Measurements from ENCODE around the gene PGGHG. TPM values are rescaled to one million over a fixed set of nuclear protein-coding genes. Genes with fewer than 3 reads are reported as not detected.
A peak's percentile ranks its signal among the peaks of the same experiment; 100 is the strongest.

The PGGHG gene
- total and polyA plus RNA-seq, 10 of the 15 experiments (the other 5 are each of a cell fraction or from before 2014, with no cell fraction given) = 0.10 to 8.3 (median 1.8) TPM

DNA sequence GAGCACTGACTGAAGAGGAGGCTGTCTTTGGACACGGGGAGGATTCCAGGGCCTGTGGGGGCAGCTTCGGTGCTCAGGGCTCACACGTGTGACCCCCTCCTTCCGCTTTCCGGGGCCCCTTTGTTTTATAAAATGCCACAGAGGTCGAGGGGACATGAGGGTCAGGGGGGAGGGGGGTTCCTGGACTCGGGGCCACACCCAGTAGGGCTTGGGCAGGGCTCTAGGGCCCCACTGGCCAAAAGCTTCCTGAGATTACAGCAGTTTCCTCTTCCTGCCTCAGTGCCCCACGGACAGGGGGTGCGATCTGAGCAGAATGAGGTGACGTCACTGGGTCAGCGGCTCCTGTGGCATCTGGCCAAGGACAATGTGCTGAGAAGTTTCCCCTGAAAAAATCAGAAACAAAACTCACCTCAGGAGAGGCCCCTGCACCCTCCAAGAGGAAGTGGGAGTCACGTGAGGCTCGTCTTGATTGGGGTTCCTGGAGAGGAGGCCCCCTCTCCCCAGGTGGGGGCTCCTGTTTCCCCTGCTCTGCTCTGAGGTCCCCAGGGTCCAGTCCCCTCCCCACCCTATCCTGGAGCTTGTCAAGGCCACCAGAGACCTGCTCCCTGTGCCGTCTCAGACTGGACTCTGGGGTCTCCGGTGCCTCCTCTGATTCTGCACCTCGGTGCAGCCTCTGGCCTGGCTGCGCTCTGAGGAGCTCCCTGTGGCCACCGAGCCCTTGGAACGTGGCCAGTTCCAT, 38.1 kb downstream of the PGGHG start (continued):
- TF ChIP-seq, protein P1, sequence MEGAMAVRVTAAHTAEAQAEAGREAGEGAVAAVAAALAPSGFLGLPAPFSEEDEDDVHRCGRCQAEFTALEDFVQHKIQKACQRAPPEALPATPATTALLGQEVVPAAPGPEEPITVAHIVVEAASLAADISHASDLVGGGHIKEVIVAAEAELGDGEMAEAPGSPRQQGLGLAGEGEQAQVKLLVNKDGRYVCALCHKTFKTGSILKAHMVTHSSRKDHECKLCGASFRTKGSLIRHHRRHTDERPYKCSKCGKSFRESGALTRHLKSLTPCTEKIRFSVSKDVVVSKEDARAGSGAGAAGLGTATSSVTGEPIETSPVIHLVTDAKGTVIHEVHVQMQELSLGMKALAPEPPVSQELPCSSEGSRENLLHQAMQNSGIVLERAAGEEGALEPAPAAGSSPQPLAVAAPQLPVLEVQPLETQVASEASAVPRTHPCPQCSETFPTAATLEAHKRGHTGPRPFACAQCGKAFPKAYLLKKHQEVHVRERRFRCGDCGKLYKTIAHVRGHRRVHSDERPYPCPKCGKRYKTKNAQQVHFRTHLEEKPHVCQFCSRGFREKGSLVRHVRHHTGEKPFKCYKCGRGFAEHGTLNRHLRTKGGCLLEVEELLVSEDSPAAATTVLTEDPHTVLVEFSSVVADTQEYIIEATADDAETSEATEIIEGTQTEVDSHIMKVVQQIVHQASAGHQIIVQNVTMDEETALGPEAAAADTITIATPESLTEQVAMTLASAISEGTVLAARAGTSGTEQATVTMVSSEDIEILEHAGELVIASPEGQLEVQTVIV (IDR thresholded peaks at IDR 0.05; ENCODE audit: borderline replicate concordance, partially characterized antibody) = no peak
- TF ChIP-seq SREBF1 (IDR thresholded peaks at IDR 0.05; ENCODE audit: low read length) = no peak
- TF ChIP-seq, protein P2, sequence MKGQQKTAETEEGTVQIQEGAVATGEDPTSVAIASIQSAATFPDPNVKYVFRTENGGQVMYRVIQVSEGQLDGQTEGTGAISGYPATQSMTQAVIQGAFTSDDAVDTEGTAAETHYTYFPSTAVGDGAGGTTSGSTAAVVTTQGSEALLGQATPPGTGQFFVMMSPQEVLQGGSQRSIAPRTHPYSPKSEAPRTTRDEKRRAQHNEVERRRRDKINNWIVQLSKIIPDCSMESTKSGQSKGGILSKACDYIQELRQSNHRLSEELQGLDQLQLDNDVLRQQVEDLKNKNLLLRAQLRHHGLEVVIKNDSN (IDR thresholded peaks at IDR 0.05; ENCODE audit: borderline replicate concordance, extremely low read length, insufficient read depth, low read depth, low read length) = peak; percentile 93
- peak; percentile 89 for TF ChIP-seq RUNX3 (IDR thresholded peaks at IDR 0.05; ENCODE audit: low read length)
- TF ChIP-seq IKZF1 (conservative IDR thresholded peaks at IDR 0.05) = peak; percentile 95
- no peak for TF ChIP-seq WRNIP1 (IDR thresholded peaks at IDR 0.05; ENCODE audit: borderline replicate concordance, low read depth, low read length)
- TF ChIP-seq PAX8 (IDR thresholded peaks at IDR 0.05) = no peak
- TF ChIP-seq, protein P3, sequence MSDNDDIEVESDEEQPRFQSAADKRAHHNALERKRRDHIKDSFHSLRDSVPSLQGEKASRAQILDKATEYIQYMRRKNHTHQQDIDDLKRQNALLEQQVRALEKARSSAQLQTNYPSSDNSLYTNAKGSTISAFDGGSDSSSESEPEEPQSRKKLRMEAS (IDR thresholded peaks at IDR 0.05; ENCODE audit: low read depth, low read length) = peak; percentile 87
- TF ChIP-seq, protein P4, sequence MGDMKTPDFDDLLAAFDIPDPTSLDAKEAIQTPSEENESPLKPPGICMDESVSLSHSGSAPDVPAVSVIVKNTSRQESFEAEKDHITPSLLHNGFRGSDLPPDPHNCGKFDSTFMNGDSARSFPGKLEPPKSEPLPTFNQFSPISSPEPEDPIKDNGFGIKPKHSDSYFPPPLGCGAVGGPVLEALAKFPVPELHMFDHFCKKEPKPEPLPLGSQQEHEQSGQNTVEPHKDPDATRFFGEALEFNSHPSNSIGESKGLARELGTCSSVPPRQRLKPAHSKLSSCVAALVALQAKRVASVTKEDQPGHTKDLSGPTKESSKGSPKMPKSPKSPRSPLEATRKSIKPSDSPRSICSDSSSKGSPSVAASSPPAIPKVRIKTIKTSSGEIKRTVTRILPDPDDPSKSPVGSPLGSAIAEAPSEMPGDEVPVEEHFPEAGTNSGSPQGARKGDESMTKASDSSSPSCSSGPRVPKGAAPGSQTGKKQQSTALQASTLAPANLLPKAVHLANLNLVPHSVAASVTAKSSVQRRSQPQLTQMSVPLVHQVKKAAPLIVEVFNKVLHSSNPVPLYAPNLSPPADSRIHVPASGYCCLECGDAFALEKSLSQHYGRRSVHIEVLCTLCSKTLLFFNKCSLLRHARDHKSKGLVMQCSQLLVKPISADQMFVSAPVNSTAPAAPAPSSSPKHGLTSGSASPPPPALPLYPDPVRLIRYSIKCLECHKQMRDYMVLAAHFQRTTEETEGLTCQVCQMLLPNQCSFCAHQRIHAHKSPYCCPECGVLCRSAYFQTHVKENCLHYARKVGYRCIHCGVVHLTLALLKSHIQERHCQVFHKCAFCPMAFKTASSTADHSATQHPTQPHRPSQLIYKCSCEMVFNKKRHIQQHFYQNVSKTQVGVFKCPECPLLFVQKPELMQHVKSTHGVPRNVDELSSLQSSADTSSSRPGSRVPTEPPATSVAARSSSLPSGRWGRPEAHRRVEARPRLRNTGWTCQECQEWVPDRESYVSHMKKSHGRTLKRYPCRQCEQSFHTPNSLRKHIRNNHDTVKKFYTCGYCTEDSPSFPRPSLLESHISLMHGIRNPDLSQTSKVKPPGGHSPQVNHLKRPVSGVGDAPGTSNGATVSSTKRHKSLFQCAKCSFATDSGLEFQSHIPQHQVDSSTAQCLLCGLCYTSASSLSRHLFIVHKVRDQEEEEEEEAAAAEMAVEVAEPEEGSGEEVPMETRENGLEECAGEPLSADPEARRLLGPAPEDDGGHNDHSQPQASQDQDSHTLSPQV (IDR thresholded peaks at IDR 0.05) = no peak
- 0 out of 2 replicates have a peak, but pooled peaks have one; percentile 32 for TF ChIP-seq CBFB (IDR thresholded peaks at IDR 0.05; ENCODE audit: low read depth)
- TF ChIP-seq TCF3 (IDR thresholded peaks at IDR 0.05; ENCODE audit: borderline replicate concordance, insufficient read depth, low read depth, low read length) = 0 out of 2 replicates have a peak, but pooled peaks have one; percentile 38
- TF ChIP-seq, protein P5, sequence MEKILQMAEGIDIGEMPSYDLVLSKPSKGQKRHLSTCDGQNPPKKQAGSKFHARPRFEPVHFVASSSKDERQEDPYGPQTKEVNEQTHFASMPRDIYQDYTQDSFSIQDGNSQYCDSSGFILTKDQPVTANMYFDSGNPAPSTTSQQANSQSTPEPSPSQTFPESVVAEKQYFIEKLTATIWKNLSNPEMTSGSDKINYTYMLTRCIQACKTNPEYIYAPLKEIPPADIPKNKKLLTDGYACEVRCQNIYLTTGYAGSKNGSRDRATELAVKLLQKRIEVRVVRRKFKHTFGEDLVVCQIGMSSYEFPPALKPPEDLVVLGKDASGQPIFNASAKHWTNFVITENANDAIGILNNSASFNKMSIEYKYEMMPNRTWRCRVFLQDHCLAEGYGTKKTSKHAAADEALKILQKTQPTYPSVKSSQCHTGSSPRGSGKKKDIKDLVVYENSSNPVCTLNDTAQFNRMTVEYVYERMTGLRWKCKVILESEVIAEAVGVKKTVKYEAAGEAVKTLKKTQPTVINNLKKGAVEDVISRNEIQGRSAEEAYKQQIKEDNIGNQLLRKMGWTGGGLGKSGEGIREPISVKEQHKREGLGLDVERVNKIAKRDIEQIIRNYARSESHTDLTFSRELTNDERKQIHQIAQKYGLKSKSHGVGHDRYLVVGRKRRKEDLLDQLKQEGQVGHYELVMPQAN (conservative IDR thresholded peaks at IDR 0.05) = no peak
- TF ChIP-seq RFX5 (IDR thresholded peaks at IDR 0.05; ENCODE audit: low read depth, low read length) = 0 out of 2 replicates have a peak, but pooled peaks have one; percentile 25
- TF ChIP-seq, protein P6, sequence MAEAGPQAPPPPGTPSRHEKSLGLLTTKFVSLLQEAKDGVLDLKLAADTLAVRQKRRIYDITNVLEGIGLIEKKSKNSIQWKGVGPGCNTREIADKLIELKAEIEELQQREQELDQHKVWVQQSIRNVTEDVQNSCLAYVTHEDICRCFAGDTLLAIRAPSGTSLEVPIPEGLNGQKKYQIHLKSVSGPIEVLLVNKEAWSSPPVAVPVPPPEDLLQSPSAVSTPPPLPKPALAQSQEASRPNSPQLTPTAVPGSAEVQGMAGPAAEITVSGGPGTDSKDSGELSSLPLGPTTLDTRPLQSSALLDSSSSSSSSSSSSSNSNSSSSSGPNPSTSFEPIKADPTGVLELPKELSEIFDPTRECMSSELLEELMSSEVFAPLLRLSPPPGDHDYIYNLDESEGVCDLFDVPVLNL (IDR thresholded peaks at IDR 0.05; ENCODE audit: low read depth, low read length) = no peak
- no peak for TF ChIP-seq ZNF207 (IDR thresholded peaks at IDR 0.05; ENCODE audit: borderline replicate concordance)
- TF ChIP-seq, protein P7, sequence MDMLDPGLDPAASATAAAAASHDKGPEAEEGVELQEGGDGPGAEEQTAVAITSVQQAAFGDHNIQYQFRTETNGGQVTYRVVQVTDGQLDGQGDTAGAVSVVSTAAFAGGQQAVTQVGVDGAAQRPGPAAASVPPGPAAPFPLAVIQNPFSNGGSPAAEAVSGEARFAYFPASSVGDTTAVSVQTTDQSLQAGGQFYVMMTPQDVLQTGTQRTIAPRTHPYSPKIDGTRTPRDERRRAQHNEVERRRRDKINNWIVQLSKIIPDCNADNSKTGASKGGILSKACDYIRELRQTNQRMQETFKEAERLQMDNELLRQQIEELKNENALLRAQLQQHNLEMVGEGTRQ (IDR thresholded peaks at IDR 0.05; ENCODE audit: borderline replicate concordance, low read depth, low read length) = peak; percentile 91

Measured in GM12878 (cell line).